Keratinocyte (primary cell): ENCODE results near the gene NHLH2.

ENCODE experiments used
- EZH2 ChIP-seq: IDR thresholded peaks from one replicate; pipeline ENCODE4 v1.6.1; 2012; ENCODE audit warnings: inconsistent platforms, mild to moderate bottlenecking, low read length, moderate library complexity
- TF ChIP-seq, protein P1 (sequence below), 3 experiments: IDR thresholded peaks in 1 of 3; conservative IDR thresholded peaks in 1 of 3; optimal IDR thresholded peaks in 1 of 3; 2 replicates in 2 of 3; 3 replicates in 1 of 3; pipeline versions ENCODE3 to v1.5.1; 2011; ENCODE audit warnings: low read length in 3 of 3, mild to moderate bottlenecking in 3 of 3, moderate library complexity in 2 of 3, control low read depth in 1 of 3, inconsistent platforms in 1 of 3; ENCODE audit not compliant: insufficient read depth in 2 of 3; ENCODE audit errors: extremely low read depth in 1 of 3

DNA sequence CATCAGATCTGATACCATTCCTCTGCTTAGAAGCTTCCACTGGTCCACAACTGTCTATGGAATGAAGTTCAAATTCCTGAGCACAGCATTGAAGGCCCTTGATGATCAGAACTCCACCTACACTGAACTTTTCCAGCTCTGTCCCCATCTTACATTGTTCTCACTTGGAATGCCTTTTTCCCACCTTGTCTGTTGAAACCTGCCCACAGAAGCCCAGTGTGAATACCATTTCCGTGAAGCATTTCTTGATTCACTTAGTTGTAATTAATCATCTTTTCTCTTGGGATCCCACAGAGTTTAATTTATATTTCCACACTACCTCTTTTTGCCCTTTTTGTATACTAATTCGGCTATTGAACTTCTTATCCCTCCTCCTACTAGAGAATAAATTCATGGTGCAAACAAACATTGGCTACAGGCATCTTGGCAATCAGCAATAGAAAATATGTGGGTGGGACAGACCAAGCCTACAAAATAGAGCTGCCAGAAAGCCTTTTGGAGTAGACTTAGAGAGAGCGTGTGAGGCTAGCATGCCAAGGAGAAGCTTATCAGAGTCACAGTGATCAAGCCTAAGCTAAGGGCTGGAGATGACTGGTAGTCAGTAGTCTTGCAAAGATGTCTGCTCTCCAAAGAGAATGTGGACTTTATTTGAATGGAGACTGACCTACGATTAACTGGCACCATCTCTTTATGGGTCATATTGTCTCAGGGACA is 26.1 kb downstream of the NHLH2 start:
- TF ChIP-seq, protein P1, sequence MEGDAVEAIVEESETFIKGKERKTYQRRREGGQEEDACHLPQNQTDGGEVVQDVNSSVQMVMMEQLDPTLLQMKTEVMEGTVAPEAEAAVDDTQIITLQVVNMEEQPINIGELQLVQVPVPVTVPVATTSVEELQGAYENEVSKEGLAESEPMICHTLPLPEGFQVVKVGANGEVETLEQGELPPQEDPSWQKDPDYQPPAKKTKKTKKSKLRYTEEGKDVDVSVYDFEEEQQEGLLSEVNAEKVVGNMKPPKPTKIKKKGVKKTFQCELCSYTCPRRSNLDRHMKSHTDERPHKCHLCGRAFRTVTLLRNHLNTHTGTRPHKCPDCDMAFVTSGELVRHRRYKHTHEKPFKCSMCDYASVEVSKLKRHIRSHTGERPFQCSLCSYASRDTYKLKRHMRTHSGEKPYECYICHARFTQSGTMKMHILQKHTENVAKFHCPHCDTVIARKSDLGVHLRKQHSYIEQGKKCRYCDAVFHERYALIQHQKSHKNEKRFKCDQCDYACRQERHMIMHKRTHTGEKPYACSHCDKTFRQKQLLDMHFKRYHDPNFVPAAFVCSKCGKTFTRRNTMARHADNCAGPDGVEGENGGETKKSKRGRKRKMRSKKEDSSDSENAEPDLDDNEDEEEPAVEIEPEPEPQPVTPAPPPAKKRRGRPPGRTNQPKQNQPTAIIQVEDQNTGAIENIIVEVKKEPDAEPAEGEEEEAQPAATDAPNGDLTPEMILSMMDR (optimal IDR thresholded peaks at IDR 0.05 in 1 of 3, IDR thresholded peaks at IDR 0.05 in 1 of 3, conservative IDR thresholded peaks at IDR 0.05 in 1 of 3; ENCODE audit: extremely low read depth in 1 of 3, insufficient read depth in 2 of 3, low read length in 3 of 3): no peak
- TF ChIP-seq EZH2: no peak
